Fibroblast of lung (primary cell): ENCODE results near the gene LCN1. TPM values are rescaled to one million over a fixed set of nuclear protein-coding genes. Genes with fewer than 3 reads are reported as not detected.
A peak's percentile ranks its signal among the peaks of the same experiment; 100 is the strongest.

ENCODE experiments used
- DNase-seq, 2 donors: peaks; one replicate each; pipeline versions ENCODE4 v3.0.0 to v3.0.0-alpha.2; 2010; ENCODE audit warnings: low read depth in 2 of 2
- H2AFZ ChIP-seq: 2 replicates; pipeline ENCODE4 v1.5.1; 2012; ENCODE audit warnings: low read length, control low read depth, inconsistent platforms
- H3K27ac ChIP-seq: 2 replicates; pipeline ENCODE4 v1.5.1; 2011; ENCODE audit warnings: low read length, control low read depth; ENCODE audit not compliant: insufficient read depth
- H3K27me3 ChIP-seq: 2 replicates; pipeline ENCODE4 v1.5.1; 2011; ENCODE audit warnings: mild to moderate bottlenecking, low read length; ENCODE audit not compliant: control insufficient read depth, insufficient read depth
- H3K36me3 ChIP-seq: 2 replicates; pipeline ENCODE4 v1.5.1; 2011; ENCODE audit warnings: low read length; ENCODE audit not compliant: control insufficient read depth, insufficient read depth
- H3K4me1 ChIP-seq: 2 replicates; pipeline ENCODE4 v1.5.1; 2011; ENCODE audit warnings: low read length; ENCODE audit not compliant: control insufficient read depth, insufficient read depth; ENCODE audit errors: extremely low read depth
- H3K4me2 ChIP-seq: 2 replicates; pipeline ENCODE4 v1.5.1; 2011; ENCODE audit warnings: low read length, control low read depth; ENCODE audit not compliant: insufficient read depth; ENCODE audit errors: extremely low read depth
- H3K4me3 ChIP-seq, 4 experiments: fragments of 200-600 bp in 1 of 4; sonication (generic) in 1 of 4; replicated peaks in 1 of 4; 2 replicates each; pipeline ENCODE4 v1.5.1; 2011 to 2016; ENCODE audit warnings: low read length in 4 of 4, low read depth in 3 of 4, mild to moderate bottlenecking in 3 of 4, control low read depth in 2 of 4, inconsistent platforms in 1 of 4, mixed read lengths in 1 of 4; ENCODE audit not compliant: insufficient read depth in 1 of 4; ENCODE audit errors: control extremely low read depth in 1 of 4
- H3K79me2 ChIP-seq: 2 replicates; pipeline ENCODE4 v1.5.1; 2012; ENCODE audit warnings: mild to moderate bottlenecking, low read length, inconsistent platforms; ENCODE audit not compliant: control insufficient read depth, insufficient read depth
- H3K9ac ChIP-seq: 2 replicates; pipeline ENCODE4 v1.5.1; 2011; ENCODE audit warnings: mild to moderate bottlenecking, low read length, control low read depth; ENCODE audit not compliant: insufficient read depth
- H3K9me3 ChIP-seq: 2 replicates; pipeline ENCODE4 v1.5.1; 2012; ENCODE audit warnings: low read depth, low read length; ENCODE audit not compliant: control insufficient read depth, insufficient read depth
- H4K20me1 ChIP-seq: 2 replicates; pipeline ENCODE4 v1.5.1; 2011; ENCODE audit warnings: low read length; ENCODE audit not compliant: control insufficient read depth, insufficient read depth; ENCODE audit errors: extremely low read depth
- EZH2 ChIP-seq: IDR thresholded peaks from 2 replicates; pipeline ENCODE4 v1.5.1; 2012; ENCODE audit warnings: low read length, control low read depth, mild to moderate bottlenecking; ENCODE audit errors: missing control alignments
- polyA plus RNA-seq, 2 donors: library from polyadenylated mRNA; depleted of rRNA in 1 of 2; stranded (reverse) in 1 of 2; unstranded in 1 of 2; fragments of >200 nt; gene quantifications; 2 replicates each; pipeline ENCODE4 v1.2.1, GENCODE V29; 2011 to 2012; ENCODE audit warnings: missing spikeins in 1 of 2
- total RNA-seq: library from RNA; depleted of rRNA; stranded (reverse); fragments of >200 nt; gene quantifications from 2 replicates; pipeline ENCODE4 v1.2.1, GENCODE V29; 2014
- TF ChIP-seq, protein P1 (sequence below), 2 donors: IDR thresholded peaks in 1 of 2; conservative IDR thresholded peaks in 1 of 2; 1 replicate in 1 of 2; 2 replicates in 1 of 2; pipeline ENCODE4 v1.5.1; 2011 to 2012; ENCODE audit warnings: low read length in 2 of 2, control low read depth in 1 of 2, inconsistent platforms in 1 of 2, low read depth in 1 of 2, mild to moderate bottlenecking in 1 of 2

The LCN1 gene
- total and polyA plus RNA-seq, 2 donors (not counting 1 experiment from before 2014, with no cell fraction given), result not detected

DNA sequence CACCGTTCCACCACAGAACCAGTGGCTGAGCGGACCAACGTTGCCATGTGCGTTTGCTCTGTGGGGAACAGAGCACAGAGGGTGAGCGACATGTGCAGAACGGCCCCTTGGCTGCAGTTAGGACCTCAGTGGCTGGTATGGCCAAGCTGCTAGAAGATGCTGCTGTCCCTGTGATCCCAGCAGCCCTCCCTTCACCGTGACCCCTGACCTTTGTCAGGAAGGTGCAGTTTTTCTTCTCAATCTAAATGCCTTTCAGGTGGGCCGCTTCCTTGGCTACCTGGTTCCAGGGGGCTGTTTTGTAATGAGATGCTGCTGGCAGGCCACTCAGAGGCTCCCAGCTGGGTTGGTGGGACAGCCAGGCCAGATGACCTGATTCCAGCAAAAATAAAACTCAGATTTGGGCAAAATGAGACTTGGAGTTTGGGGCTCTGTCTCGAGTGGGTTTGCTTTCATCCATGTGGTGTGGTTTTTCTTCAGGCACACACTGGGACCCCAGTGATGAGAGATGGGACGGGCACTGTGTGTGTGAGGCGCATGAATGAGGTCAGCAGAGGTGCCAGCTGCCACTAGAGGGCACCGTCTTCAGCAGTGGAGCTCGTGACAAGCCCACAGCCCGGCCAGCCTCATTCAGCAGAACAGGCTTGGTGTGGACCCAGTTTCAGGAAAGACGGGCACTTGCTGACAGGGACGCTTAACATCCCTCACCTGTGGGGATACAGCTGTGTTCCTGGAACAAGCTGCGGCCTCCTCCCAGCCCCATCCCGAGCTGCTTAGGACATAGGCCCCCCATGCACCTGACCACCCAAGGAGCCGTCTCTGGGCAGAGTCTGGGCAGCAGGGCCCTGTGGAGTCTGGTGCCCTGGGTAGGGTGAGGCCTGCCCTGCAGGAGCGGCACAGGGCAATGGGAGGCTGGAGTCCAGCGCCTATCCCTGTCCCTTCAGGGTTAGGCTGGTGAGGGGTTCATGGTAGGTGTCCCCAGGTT is 16.7 kb upstream of the LCN1 start:
- TF ChIP-seq, protein P1, sequence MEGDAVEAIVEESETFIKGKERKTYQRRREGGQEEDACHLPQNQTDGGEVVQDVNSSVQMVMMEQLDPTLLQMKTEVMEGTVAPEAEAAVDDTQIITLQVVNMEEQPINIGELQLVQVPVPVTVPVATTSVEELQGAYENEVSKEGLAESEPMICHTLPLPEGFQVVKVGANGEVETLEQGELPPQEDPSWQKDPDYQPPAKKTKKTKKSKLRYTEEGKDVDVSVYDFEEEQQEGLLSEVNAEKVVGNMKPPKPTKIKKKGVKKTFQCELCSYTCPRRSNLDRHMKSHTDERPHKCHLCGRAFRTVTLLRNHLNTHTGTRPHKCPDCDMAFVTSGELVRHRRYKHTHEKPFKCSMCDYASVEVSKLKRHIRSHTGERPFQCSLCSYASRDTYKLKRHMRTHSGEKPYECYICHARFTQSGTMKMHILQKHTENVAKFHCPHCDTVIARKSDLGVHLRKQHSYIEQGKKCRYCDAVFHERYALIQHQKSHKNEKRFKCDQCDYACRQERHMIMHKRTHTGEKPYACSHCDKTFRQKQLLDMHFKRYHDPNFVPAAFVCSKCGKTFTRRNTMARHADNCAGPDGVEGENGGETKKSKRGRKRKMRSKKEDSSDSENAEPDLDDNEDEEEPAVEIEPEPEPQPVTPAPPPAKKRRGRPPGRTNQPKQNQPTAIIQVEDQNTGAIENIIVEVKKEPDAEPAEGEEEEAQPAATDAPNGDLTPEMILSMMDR (conservative IDR thresholded peaks at IDR 0.05 in 1 of 2, IDR thresholded peaks at IDR 0.05 in 1 of 2; ENCODE audit: low read depth in 1 of 2, low read length in 2 of 2), result peak; percentile 37 to 79
- TF ChIP-seq EZH2, result no peak
- H3K4me1 ChIP-seq, result peaks cover 5% of the 10 kb centered on the region

DNA sequence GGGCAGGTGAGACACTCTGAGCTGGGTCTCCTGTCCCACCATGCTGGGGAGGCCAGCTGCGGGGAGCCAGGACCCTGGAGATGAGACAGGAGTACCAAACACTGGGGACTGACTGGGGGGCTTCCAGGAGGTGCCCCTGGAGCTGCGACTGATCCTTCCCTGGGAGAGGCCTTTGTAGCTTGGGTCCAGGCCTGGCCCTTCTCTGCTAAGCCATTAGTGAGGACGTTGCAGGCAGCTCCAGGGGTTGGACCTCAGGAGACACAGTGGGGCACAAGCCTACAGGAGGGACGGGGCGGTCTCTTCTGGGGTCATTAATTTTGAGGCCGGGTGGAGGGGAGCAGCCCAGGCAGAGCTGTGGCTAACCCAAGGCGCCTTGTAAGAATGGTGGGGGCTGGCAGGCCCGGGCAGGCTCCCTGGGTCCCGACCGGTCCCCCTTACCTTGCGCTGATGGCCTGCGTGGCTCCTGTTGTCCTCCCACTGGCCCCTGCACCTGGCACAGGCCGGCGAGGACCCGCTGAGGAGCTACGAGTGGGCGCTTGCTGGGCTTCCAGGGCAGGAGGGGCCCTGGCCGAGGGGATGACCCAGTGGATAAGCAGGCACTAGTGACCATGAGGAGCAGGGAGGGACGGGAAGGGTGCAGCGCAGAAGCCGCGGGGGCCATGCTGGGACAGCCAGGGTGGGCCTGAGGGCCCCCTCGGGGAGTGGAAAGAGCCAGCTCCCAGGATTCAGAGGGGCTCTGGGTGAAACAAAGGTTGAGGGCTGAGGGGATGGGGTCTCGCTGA is 15.6 kb upstream of the LCN1 start:
- Histone ChIP-seq H3K9me3 (no peaks in the 10 kb centered on the region), H4K20me1 (no peaks in the 10 kb centered on the region), H3K27me3 (no peaks in the 10 kb centered on the region), H2AFZ (no peak overlapping the region), H3K36me3 (peaks cover 17% of the 10 kb centered on the region), H3K27ac (no peak overlapping the region), H3K4me1 (peaks cover 5% of the 10 kb centered on the region), H3K4me2 (no peak overlapping the region), H3K9ac (no peak overlapping the region), H3K79me2 (peaks cover 13% of the 10 kb centered on the region), H3K4me3 (no peak overlapping the region)
- DNase-seq, result no peak
- TF ChIP-seq EZH2, result no peak
- TF ChIP-seq, protein P1 (conservative IDR thresholded peaks at IDR 0.05 in 1 of 2, IDR thresholded peaks at IDR 0.05 in 1 of 2; ENCODE audit: low read depth in 1 of 2, low read length in 2 of 2), result no peak

More for the DNA sequence above, 16.7 kb upstream of the LCN1 start:
- no peak overlapping the region for H3K4me2 ChIP-seq
- peaks cover 13% of the 10 kb centered on the region for H3K79me2 ChIP-seq
- H3K27me3 ChIP-seq, result no peaks in the 10 kb centered on the region
- no peak overlapping the region for H2AFZ ChIP-seq
- no peaks in the 10 kb centered on the region for H4K20me1 ChIP-seq
- peak; percentile 38 to 60 for DNase-seq
- H3K4me3 ChIP-seq, result no peak overlapping the region
- peaks cover 17% of the 10 kb centered on the region for H3K36me3 ChIP-seq
- no peaks in the 10 kb centered on the region for H3K9me3 ChIP-seq
- H3K27ac ChIP-seq, result no peak overlapping the region
- no peak overlapping the region for H3K9ac ChIP-seq
